ENCODE measurements around the gene EXOSC6. TPM values are rescaled to one million over a fixed set of nuclear protein-coding genes. Genes with fewer than 3 reads are reported as not detected.

The EXOSC6 gene
- 10 to 100 TPM; 15.3 to 33.2 (median 17.2) TPM for total RNA-seq

- in situ Hi-C loops (cut with MboI; ENCODE audit: low sequenced_read_pairs in 4 of 4) (loop anchor here in 2 of 4 donors (10.0 to 25.0 kb wide), 2 partner anchors 97 to 589 kb away; no protein-coding TSS in a partner anchor), intact Hi-C loops (cut with DNase I; ENCODE audit: low total_unique reads) (loop anchor here (2.0 kb wide), 1 partner anchor 37 kb away; the partner anchor contains the start of gene AARS1)
- H3K4me3 ChIP-seq = peak within 1 kb of the TSS; percentile 58 to 84 (median 68)
- no peaks in the 10 kb centered on the region for H3K27me3 ChIP-seq
- H3K4me1 ChIP-seq = peaks cover 17 to 21% of the 10 kb centered on the region in 2 donors
- no peaks in the 10 kb centered on the region for H3K9me3 ChIP-seq
- peaks cover 0 to 45% of the 10 kb centered on the region in 2 donors for H3K36me3 ChIP-seq
- H3K27ac ChIP-seq = peak within 1 kb of the TSS; percentile 55 to 85 (median 82)
- DNase-seq (peak; percentile 79 to 81), ATAC-seq (peak; percentile 94 to 97)
- TF ChIP-seq CTCF (IDR thresholded peaks at IDR 0.05 in 4 of 5, conservative IDR thresholded peaks at IDR 0.05 in 1 of 5) (peak; percentile 61 to 94 (median 86)), POLR2A (IDR thresholded peaks at IDR 0.05) (peak; percentile 56 to 66)
These were observed at the start of gene EXOSC6 for GRCh38 chr16:70251629-70252354. TSS of gene EXOSC6 (minus strand) at chr16:70251940. CDS start at chr16:70251900, 40 bp downstream.

- DNase-seq = no peak
- intact Hi-C loops (cut with DNase I; ENCODE audit: low total_unique reads) (no loop called here), in situ Hi-C loops (cut with MboI; ENCODE audit: low sequenced_read_pairs in 4 of 4) (no loop called here)
- TF ChIP-seq CTCF (IDR thresholded peaks at IDR 0.05 in 4 of 5, conservative IDR thresholded peaks at IDR 0.05 in 1 of 5) (no peak), POLR2A (IDR thresholded peaks at IDR 0.05) (no peak)
- ATAC-seq = no peak
- Histone ChIP-seq H3K9me3 (peaks cover 0 to 9% (median 0%) of the 10 kb centered on the region in 3 donors), H3K27me3 (no peaks in the 10 kb centered on the region), H3K4me3 (no peak overlapping the region), H3K4me1 (peaks cover 8 to 12% of the 10 kb centered on the region in 2 donors), H3K36me3 (peaks cover 0 to 18% of the 10 kb centered on the region in 2 donors), H3K27ac (no peak overlapping the region)
These were observed 49.4 kb upstream of the EXOSC6 start for GRCh38 chr16:70301121-70301520.

GRCh38 chr16:70298988-70299938 is 47.5 kb upstream of the EXOSC6 start, which contains the start of gene DDX19B:
TSS of gene DDX19B (plus strand) at chr16:70299186. CDS start at chr16:70299298, 112 bp downstream.
- H3K27me3 ChIP-seq = no peaks in the 10 kb centered on the region
- H3K36me3 ChIP-seq = peaks cover 0 to 18% of the 10 kb centered on the region in 2 donors
- DNase-seq (peak; percentile 48 to 71), ATAC-seq (peak; percentile 85 to 92)
- in situ Hi-C loops (cut with MboI; ENCODE audit: low sequenced_read_pairs in 4 of 4) = loop anchor here in 1 of 4 donors (10.0 kb wide), 1 partner anchor 46 kb away; the partner anchor contains the start of gene DDX19A
- peak within 1 kb of the TSS; percentile 91 to 99 (median 96) for H3K27ac ChIP-seq
- H3K9me3 ChIP-seq = peaks cover 0 to 9% (median 0%) of the 10 kb centered on the region in 3 donors
- peak within 1 kb of the TSS; percentile 75 to 99 (median 96) for H3K4me3 ChIP-seq
- peaks cover 8 to 12% of the 10 kb centered on the region in 2 donors for H3K4me1 ChIP-seq
- intact Hi-C loops (cut with DNase I; ENCODE audit: low total_unique reads) = loop anchor here (1.0 kb wide), 1 partner anchor 47 kb away; the partner anchor contains the start of gene DDX19A
- TF ChIP-seq POLR2A (IDR thresholded peaks at IDR 0.05) = peak; percentile 39 to 57
- TF ChIP-seq CTCF (IDR thresholded peaks at IDR 0.05 in 4 of 5, conservative IDR thresholded peaks at IDR 0.05 in 1 of 5) = no peak

GRCh38 chr16:70295634-70296033 is 43.9 kb upstream of the EXOSC6 start:
- no peaks in the 10 kb centered on the region for H3K27me3 ChIP-seq
- H3K36me3 ChIP-seq = peaks cover 0 to 4% of the 10 kb centered on the region in 2 donors
- peaks cover 8 to 12% of the 10 kb centered on the region in 2 donors for H3K4me1 ChIP-seq
- H3K9me3 ChIP-seq = peaks cover 0 to under 1% (median 0%) of the 10 kb centered on the region in 3 donors
- no peak for ATAC-seq
- in situ Hi-C loops (cut with MboI; ENCODE audit: low sequenced_read_pairs in 4 of 4) = loop anchor here in 1 of 4 donors (10.0 kb wide), 1 partner anchor 49 kb away; the partner anchor contains the start of gene DDX19A
- H3K4me3 ChIP-seq = no peak overlapping the region
- no peak for TF ChIP-seq POLR2A (IDR thresholded peaks at IDR 0.05)
- no peak for TF ChIP-seq CTCF (IDR thresholded peaks at IDR 0.05 in 4 of 5, conservative IDR thresholded peaks at IDR 0.05 in 1 of 5)
- DNase-seq = no peak
- intact Hi-C loops (cut with DNase I; ENCODE audit: low total_unique reads) = no loop called here
- H3K27ac ChIP-seq = no peak overlapping the region

All from gastrocnemius medialis (tissue), 4 donors.